GM23248 (cell line): ENCODE data around the gene CTBP2. TPM values are rescaled to one million over a fixed set of nuclear protein-coding genes. Genes with fewer than 3 reads are reported as not detected.

Experiments
- DNase-seq: peaks from one replicate; pipeline ENCODE4 v3.0.0-alpha.2; 2015
- H2AFZ ChIP-seq: fragments of 200-600 bp; sonication (generic); 2 replicates; pipeline ENCODE4 v1.6.1; 2016; ENCODE audit warnings: antibody characterized with exemption
- H3F3A ChIP-seq: fragments of 200-600 bp; sonication (generic); 2 replicates; pipeline ENCODE4 v1.6.1; 2016; ENCODE audit warnings: mild to moderate bottlenecking, antibody characterized with exemption, mixed run types; ENCODE audit not compliant: insufficient read depth
- H3K27ac ChIP-seq: fragments of 200-600 bp; sonication (generic); 2 replicates; pipeline ENCODE4 v1.5.1; 2016; ENCODE audit warnings: mild to moderate bottlenecking
- H3K27me3 ChIP-seq: fragments of 200-600 bp; sonication (generic); replicated peaks from 2 replicates; pipeline ENCODE4 v1.6.1; 2016; ENCODE audit warnings: mild to moderate bottlenecking; ENCODE audit not compliant: insufficient read depth
- H3K36me3 ChIP-seq: fragments of 200-600 bp; sonication (generic); 2 replicates; pipeline ENCODE4 v1.6.1; 2016; ENCODE audit warnings: low read depth, mild to moderate bottlenecking
- H3K4me1 ChIP-seq: fragments of 200-600 bp; sonication (generic); 2 replicates; pipeline ENCODE4 v1.6.1; 2016; ENCODE audit warnings: mild to moderate bottlenecking; ENCODE audit not compliant: insufficient read depth
- H3K4me2 ChIP-seq: fragments of 200-600 bp; sonication (generic); one replicate; pipeline ENCODE4 v1.6.1; 2016; ENCODE audit warnings: mild to moderate bottlenecking; ENCODE audit not compliant: unreplicated experiment
- H3K4me3 ChIP-seq: fragments of 200-600 bp; sonication (generic); 2 replicates; pipeline ENCODE4 v1.5.1; 2016; ENCODE audit warnings: mild to moderate bottlenecking
- H3K79me2 ChIP-seq: fragments of 200-600 bp; sonication (generic); 2 replicates; pipeline ENCODE4 v1.6.1; 2016; ENCODE audit warnings: mild to moderate bottlenecking; ENCODE audit not compliant: insufficient read depth
- H3K9ac ChIP-seq: fragments of 200-600 bp; sonication (generic); 2 replicates; pipeline ENCODE4 v1.6.1; 2016; ENCODE audit warnings: mild to moderate bottlenecking
- H3K9me2 ChIP-seq: fragments of 200-600 bp; sonication (generic); 2 replicates; pipeline ENCODE4 v1.6.1; 2016; ENCODE audit warnings: mixed run types, mild to moderate bottlenecking, moderate library complexity; ENCODE audit not compliant: insufficient read depth
- H3K9me3 ChIP-seq: fragments of 200-600 bp; sonication (generic); one replicate; pipeline ENCODE4 v1.6.1; 2017; ENCODE audit warnings: low read depth
- H4K20me1 ChIP-seq: fragments of 200-600 bp; sonication (generic); 2 replicates; pipeline ENCODE4 v1.6.0; 2016; ENCODE audit not compliant: insufficient read depth
- EZH2 ChIP-seq: fragments of 200-600 bp; sonication (generic); IDR thresholded peaks from 2 replicates; pipeline ENCODE4 v1.6.1; 2018; ENCODE audit warnings: antibody characterized with exemption, mild to moderate bottlenecking; ENCODE audit not compliant: insufficient read depth, poor library complexity, severe bottlenecking
- EZH2phosphoT487 ChIP-seq: fragments of 200-600 bp; sonication (generic); IDR thresholded peaks from 2 replicates; pipeline ENCODE4 v1.6.1; 2018; ENCODE audit warnings: antibody characterized with exemption, moderate library complexity, mild to moderate bottlenecking, low read depth; ENCODE audit not compliant: insufficient read depth
- WGBS, 2 experiments: methylation state at CpG; one replicate each; pipeline ENCODE4 v1.1.6; 2015 to 2017; ENCODE audit warnings: low lambda C conversion rate in 2 of 2, low coverage in 1 of 2; ENCODE audit errors: missing lambda C conversion rate in 2 of 2; 5-methylcytosine and 5-hydroxymethylcytosine counted together
- in situ Hi-C: fragments of 300-500 bp; cut with MboI; formaldehyde crosslinking; loops from 2 replicates; pipeline ENCODE4 v1.15.0; 2020
- polyA plus RNA-seq: library from polyadenylated mRNA; unstranded; fragments of >200 nt; fragmentation: Nextera tagmentation; extraction: Ambion mirVana; gene quantifications from 2 replicates; pipeline ENCODE4 v1.2.1, GENCODE V29; 2016
- total RNA-seq: library from RNA; depleted of rRNA; stranded (reverse); fragments of >200 nt; shearing (Covaris generic); gene quantifications from 2 replicates; pipeline ENCODE4 v1.2.3, GENCODE V29; 2014

The CTBP2 gene
- total and polyA plus RNA-seq, 2 experiments from 2014 or later: 52.0 to 65.5 TPM

GRCh38 chr10:125205431-125205830, 45.1 kb upstream of the CTBP2 start:
- no peaks in the 10 kb centered on the region for H4K20me1 ChIP-seq
- no peaks in the 10 kb centered on the region for H3K9me3 ChIP-seq
- no peaks in the 10 kb centered on the region for H3K36me3 ChIP-seq
- no peaks in the 10 kb centered on the region for H3F3A ChIP-seq
- DNase-seq: no peak
- no peak for TF ChIP-seq EZH2phosphoT487
- no peak for TF ChIP-seq EZH2
- in situ Hi-C loops: no loop called here
- no peaks in the 10 kb centered on the region for H3K9me2 ChIP-seq
- H3K4me1 ChIP-seq: no peaks in the 10 kb centered on the region
- H3K79me2 ChIP-seq: no peaks in the 10 kb centered on the region
- no peak overlapping the region for H2AFZ ChIP-seq
- H3K27me3 ChIP-seq: peaks cover 7% of the 10 kb centered on the region; the same call in 1 of the 2 replicates
- H3K4me3 ChIP-seq: no peak overlapping the region
- no peak overlapping the region for H3K4me2 ChIP-seq
- no peak overlapping the region for H3K9ac ChIP-seq
- no peak overlapping the region for H3K27ac ChIP-seq
- WGBS, 2 experiments: 50 to 55% methylated on average over 2 of the region's 2 CpGs

GRCh38 chr10:125204400-125204799, 44.0 kb upstream of the CTBP2 start:
- 56 to 61% methylated on average over 5 of the region's 5 CpGs for WGBS, 2 experiments
- H3K9ac ChIP-seq: no peak overlapping the region
- in situ Hi-C loops: no loop called here
- H4K20me1 ChIP-seq: no peaks in the 10 kb centered on the region
- peaks cover 7% of the 10 kb centered on the region; the same call in 1 of the 2 replicates for H3K27me3 ChIP-seq
- H3F3A ChIP-seq: no peaks in the 10 kb centered on the region
- H3K27ac ChIP-seq: no peak overlapping the region
- no peaks in the 10 kb centered on the region for H3K4me1 ChIP-seq
- no peaks in the 10 kb centered on the region for H3K79me2 ChIP-seq
- no peak overlapping the region for H3K4me2 ChIP-seq
- no peak for TF ChIP-seq EZH2phosphoT487
- TF ChIP-seq EZH2: no peak
- no peak overlapping the region for H3K4me3 ChIP-seq
- no peaks in the 10 kb centered on the region for H3K9me3 ChIP-seq
- H3K36me3 ChIP-seq: no peaks in the 10 kb centered on the region
- no peaks in the 10 kb centered on the region for H3K9me2 ChIP-seq
- DNase-seq: no peak
- no peak overlapping the region for H2AFZ ChIP-seq

GRCh38 chr10:125203186-125203800, 42.9 kb upstream of the CTBP2 start:
- TF ChIP-seq EZH2phosphoT487: no peak
- H2AFZ ChIP-seq: no peak overlapping the region
- no peak overlapping the region for H3K27ac ChIP-seq
- no peaks in the 10 kb centered on the region for H3K79me2 ChIP-seq
- H3K4me1 ChIP-seq: no peaks in the 10 kb centered on the region
- no peaks in the 10 kb centered on the region for H3K9me2 ChIP-seq
- H3K36me3 ChIP-seq: no peaks in the 10 kb centered on the region
- in situ Hi-C loops: no loop called here
- H4K20me1 ChIP-seq: no peaks in the 10 kb centered on the region
- no peak for DNase-seq
- H3F3A ChIP-seq: no peaks in the 10 kb centered on the region
- 66 to 67% methylated on average over 10 of the region's 10 CpGs for WGBS, 2 experiments
- no peak overlapping the region for H3K4me3 ChIP-seq
- H3K27me3 ChIP-seq: peaks cover 7% of the 10 kb centered on the region; the same call in 1 of the 2 replicates
- H3K9ac ChIP-seq: no peak overlapping the region
- H3K9me3 ChIP-seq: no peaks in the 10 kb centered on the region
- no peak overlapping the region for H3K4me2 ChIP-seq

- Histone ChIP-seq H3K27ac (no peak overlapping the region), H3K4me1 (no peaks in the 10 kb centered on the region), H4K20me1 (no peaks in the 10 kb centered on the region), H3K4me3 (no peak overlapping the region), H2AFZ (no peak overlapping the region), H3K9ac (no peak overlapping the region), H3K9me2 (no peaks in the 10 kb centered on the region), H3F3A (no peaks in the 10 kb centered on the region), H3K4me2 (no peak overlapping the region), H3K36me3 (no peaks in the 10 kb centered on the region), H3K79me2 (no peaks in the 10 kb centered on the region), H3K27me3 (peaks cover 2% of the 10 kb centered on the region; the same call in 1 of the 2 replicates), H3K9me3 (no peaks in the 10 kb centered on the region)
- no peak for DNase-seq
- in situ Hi-C loops: no loop called here
- TF ChIP-seq EZH2phosphoT487 (no peak), EZH2 (no peak)
- WGBS, 2 experiments: 60 to 67% methylated on average over 10 of the region's 10 CpGs
Measured at GRCh38 chr10:125201791-125202622, 41.6 kb upstream of the CTBP2 start.
